ENCODE results near the gene KRTAP5-6.

DNA sequence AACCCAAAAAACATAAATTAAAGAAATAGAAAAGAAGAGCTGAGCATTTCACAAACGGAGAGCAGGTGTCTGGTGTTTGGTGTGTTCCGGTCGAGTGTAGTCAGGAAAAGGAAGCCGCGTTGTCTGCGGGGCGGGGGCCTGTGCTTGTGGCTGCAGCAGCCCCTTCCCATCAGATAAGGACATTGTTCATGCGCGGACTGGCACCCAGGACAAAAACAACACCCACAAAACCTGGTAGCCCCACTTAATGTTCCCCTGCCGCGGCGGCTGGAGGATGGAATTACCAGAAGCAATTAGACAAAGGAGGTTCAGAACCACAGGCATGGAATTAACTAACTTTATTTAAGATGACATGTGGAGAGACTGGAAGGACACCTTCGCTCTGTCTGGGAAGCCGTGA lies 37.5 kb upstream of the KRTAP5-6 start:
- TF ChIP-seq CTCF (conservative IDR thresholded peaks at IDR 0.05 in 1 of 2, IDR thresholded peaks at IDR 0.05 in 1 of 2; ENCODE audit: extremely low read depth in 1 of 2, insufficient read depth in 1 of 2, low read depth in 1 of 2, low read length in 2 of 2) = no peak
- TF ChIP-seq EZH2 (IDR thresholded peaks at IDR 0.05; ENCODE audit: borderline replicate concordance, low read length) = no peak
